Activated T-helper 1 cell treated with anti-CD3 and anti-CD28 coated beads, Interleukin-2, amount 50 U/mL, for 16 hours (primary cell): ENCODE results near the gene IFFO2.
A peak's percentile ranks its signal among the peaks of the same experiment; 100 is the strongest.

ENCODE experiments used
- DNase-seq, 2 donors: peaks; one replicate each; pipeline ENCODE4 v3.0.0-alpha.2; 2020; ENCODE audit warnings: low read depth in 1 of 2, low spot score in 1 of 2

The IFFO2 gene

DNA sequence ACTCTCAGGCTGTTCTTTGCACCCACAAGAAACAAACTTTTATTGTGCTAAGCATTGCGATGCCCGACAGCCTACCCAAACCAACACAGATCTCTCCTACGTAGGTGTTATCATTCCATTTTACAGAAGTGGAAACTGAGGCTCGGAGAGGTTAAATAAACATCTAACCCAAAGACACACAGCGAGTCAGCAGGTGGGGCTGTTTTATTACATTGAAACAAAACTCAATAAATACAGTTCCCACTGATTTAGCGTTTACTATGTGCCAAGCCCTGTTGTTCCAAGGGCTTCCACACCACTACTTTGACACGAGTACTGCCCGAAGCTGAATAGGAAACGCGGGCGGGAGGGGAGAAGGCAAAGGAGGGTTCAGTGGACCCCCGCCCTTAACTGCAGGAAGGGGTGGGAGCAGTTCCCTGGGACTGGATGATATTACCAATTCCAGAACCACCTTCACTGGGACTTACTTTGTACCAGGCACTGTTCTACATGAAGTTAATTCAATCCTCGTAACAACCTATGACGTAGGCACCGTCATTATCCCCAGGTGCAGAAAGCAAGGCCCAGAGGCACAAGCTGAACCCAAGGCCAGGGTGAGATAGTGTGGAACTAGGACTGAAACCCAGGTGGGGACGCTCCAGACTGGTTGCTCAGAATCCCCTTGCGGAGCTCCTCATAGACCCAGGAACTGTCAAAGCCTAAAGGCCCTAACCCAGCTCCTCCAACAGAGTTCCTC, 34.8 kb downstream of the IFFO2 start:
- no peak for DNase-seq

DNA sequence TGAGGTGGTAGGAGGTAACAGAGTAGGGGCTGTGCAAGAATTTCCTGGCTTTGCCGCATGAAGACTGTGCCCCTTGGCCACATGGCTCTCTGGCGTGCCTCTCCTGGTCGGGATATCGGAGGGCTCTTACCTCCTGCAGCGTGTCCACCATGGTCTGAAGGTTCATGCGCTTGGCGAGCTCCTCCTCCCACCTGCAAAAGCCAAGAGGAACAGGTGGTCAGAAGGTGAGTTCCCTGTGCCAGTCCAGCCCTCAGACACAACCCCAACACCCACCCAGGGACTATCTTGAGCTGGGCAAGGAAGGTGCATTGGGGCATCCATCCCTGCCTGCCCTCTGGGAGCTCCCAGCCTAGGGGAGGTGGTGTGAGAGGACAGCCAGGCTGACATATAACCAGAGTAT, 35.5 kb downstream of the IFFO2 start:
- DNase-seq: no peak

DNA sequence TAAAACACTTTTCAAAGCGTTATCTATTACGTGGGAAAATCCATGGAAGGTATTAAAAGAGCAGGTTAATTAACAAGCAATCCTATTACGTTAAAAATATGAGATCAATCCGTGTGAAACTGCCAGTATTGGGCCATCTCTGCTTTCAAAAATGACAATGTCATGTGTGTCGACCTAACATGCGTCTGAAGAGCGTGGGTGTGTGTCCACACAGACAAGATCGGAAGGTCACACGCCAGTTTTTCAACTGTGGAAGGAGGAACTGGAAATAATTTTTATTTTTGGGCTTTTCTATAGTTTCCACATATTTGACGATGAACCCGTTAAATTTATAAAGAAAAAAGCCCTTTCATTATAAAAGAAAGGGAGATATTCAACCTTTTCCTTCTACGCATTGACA, 36.5 kb downstream of the IFFO2 start:
- DNase-seq: no peak

DNA sequence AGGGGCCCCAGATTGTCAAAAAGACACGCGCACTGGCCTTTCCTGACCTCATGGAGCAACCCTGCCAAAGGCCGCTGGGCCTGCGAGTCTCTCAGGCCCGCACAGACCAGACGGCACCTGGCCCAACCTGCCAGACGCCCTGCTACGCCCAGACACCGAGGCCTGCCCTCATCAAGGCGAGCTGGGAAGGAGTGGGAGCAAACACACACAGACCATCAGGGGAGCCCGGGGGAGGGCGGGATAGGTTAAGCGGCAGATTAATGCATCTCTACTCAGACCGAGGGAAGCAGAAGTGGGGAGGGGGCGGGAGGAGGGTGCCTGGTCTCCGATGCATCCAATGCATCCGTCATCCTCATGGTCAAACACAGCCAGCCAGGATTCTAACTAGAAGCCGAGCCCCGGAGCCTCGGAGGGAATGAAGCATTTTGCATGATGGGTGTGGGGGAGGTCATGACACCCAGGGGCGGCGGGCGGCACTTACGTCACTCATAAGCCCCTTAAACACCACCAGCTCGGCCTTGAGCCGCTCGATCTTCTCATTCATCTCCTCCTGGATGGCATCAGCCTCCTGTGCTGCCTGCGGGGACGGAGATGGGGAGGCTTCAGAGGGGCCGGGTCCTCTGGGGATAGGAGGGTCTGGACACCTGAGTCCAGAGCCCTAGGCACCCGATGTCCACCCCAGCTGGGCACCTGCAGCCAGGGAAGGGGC, 37.1 kb downstream of the IFFO2 start:
- DNase-seq: no peak

DNA sequence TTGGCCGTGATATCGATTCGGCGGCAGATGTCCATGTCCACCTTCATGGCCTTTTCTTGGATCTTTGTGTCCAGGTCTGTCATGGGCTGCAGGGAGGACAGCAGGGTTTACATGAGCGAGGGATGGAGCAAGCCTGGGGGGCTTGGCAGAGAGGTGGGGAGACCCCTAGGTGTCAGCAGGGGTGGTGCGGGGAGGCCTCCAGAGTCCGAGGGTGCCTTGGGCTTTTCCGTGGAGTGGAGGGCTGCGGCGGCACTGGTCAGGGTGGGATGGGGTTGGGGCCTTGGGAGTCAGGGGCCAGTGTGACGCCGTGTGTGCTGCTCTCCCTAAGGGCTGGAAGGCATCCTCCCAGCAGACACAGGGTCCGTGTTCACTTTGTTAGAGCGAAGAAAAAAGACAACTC, 38.1 kb downstream of the IFFO2 start:
- DNase-seq: no peak

DNA sequence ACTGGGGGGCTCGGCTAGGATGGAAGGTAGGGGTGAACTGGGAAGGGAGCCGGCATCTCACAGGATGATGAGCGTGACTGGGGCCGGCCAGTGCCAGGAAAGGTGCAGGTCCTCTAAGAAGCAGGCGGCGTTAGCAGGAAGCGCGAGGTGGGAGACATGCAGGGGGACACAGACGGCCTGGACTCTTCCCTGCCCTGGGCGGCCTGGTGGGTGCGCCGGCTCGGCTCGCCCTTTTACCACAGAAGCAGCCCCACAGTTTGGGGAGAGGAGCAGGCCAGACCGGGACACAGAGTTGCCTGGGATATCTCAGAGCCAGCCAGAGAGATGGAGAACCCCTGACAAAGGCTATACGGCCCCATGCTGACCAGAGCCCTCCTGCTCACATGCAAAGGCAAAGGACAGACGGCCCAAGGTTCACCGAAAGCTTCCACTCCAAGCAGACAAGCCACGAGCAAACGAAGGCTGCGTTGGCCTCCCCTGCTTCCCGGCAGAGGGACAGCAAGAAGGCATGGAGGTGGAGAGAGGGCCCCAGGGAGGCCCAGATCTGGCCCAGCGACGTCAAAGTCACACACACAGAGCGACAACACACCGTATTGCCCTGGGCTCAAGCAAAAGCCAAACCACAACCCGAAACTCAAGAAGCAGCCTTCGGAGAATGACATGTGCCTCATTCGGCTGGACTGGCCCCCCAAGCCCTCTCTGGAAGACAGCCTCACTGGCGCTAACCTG, 39.2 kb downstream of the IFFO2 start:
- no peak for DNase-seq

DNA sequence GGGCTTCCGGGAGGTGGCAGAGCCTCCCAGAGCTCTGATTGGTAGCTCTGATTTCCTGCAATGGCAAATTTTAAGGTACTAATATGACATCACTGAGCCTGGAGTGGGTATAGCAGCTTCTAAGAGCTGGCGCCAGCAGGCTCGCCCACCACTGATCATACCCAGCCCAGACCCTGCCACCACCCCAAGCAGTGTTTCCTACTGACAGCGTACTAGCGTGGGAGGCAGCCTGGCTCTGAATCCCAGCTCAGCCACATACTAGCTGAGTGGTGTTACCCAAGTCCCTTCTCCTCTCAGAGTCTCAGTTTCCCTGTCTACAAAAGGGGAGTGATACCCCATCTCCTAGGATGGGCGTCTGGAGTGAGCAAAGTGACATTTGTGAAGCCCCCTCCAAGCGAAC, 41.1 kb downstream of the IFFO2 start:
- no peak for DNase-seq

DNA sequence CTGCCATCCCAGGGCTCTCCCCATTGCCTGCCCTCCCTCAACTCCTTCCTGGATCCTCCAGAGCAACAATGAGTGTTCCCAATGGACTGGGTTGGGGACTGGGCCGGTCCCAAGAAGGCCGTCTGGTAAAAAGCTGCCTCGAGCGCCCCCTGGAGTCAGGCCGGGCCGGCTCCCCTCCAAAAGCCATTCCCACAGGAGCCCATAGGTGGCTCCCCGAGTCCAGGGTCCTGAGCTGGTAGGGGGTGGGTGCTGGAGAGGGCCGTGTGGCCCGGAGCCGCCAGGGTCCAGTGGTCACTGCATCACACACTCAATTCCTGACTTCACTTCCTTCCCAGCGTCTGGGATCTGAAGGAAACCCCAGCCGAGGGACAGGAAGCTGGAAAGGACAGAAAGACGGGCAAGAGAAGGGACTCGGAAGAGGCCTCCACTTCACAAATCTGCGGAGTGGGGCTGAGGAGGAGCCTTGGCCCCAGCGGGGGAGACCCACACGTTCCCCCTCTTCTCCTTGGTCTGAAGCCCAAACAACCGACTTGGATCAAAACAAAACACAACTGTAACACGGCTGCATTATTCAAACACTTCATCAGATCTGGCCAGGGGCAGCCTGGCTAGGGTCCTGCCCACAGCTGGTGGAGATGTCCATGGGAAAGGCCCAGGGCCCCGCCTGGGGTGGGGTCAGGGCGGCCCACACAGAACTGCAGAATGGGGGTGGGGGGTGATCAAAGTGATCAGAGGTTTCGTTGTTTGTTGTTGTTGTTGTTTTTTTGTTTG, 43.2 kb downstream of the IFFO2 start:
- peak; percentile 54 to 58 for DNase-seq

DNA sequence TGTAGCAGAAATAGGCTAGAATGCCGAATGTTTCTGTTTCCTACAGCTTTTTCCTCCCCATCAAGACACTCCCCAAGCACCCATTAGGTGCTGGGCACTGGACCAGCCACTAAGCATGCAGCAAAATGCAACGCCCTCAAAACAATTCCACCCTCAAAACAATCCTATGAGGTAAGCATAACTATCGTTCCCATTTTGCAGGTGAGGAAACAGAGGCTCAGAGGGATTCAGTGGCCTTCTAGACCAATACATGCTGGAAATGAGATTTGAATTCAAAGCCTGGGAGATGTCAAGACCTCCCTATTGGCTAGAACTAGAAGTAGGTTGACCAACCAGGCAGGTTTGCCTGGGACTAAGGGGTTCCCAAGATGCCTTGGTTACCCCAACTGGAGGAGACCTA, 43.9 kb downstream of the IFFO2 start:
- DNase-seq: no peak

DNA sequence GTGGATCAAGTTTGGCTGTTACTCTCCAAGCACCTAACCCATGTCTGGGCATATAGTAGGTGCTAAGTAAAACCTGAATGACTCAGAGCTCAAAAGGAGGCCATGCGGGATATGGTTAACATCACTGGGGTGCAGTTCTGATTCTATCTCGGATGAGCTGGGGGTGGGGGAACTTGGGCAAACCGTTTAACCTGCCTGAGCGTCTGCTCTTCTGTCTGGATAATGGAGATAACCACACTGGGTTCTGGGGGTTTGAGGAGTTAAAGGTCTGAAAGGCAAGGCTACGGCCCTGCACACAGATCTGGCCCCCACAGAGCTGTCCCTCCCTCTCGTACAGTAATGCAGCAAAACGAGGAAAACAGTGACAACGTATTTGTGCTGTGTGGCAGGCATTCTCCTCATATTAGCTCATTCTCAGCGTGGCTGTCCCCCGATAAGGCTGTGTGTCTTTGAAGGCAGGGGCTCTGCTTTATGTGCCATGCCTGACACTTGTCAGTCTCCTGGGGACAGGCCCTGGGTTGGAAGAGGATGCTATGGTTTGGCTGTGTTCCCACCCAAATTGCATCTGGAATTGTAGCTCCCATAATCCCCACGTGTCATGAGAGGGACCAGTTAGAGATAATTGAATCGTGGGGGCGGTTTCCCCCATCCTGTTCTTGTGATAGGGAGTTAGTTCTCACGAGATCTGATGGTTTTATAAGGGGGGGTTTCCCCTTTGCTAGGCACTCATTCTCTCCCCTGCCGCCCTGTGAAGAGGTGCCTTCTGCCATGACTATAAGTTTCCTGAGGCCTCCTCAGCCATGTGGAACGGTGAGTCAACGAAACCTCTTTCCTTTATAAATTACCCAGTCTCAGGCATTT, 47.3 kb downstream of the IFFO2 start:
- DNase-seq: no peak

DNA sequence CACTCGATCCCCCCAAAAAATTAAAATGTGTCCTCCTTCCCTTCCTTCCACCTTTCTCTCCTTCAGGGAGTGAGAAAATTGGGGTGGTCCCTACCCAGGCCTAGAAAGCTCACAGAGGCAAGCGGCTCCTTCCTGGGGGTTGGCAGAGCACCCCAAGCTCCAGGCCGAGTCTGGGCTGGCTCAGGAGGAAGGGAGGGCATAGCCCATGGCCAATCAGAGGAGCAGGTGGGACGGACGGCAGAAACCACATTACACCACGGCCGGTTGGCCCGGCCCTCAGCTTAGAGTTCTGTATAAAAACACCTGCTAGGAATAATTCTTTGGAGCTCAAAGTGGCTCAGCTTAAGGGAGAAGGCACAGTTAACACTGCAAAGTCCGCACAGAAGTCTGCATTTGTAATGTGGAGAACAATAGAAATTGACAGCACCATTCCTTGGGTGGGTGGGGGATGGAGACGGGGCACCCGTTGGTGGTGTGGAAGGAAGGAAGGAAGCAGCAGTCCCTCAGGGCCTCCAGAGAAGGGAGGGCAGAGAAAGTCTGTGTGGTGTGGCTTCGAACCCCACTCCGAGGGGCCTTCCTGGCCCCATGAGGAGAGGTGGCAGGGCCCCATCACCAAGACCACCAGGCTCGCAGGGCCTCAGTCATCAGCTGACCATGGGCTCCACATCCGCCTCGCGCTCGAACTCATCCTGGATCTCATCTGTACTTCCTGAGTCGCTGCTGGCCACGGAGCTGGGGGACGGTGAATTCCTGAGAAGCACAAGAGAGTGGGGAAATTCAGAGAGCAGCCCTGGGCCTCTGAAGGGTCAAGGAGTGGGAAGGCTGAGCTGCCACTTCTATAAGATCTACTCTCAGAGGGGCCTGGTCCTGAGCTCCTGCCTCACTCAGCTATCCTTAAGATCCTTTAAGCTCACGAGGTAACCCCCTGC, 48.3 kb downstream of the IFFO2 start:
- DNase-seq: no peak

DNA sequence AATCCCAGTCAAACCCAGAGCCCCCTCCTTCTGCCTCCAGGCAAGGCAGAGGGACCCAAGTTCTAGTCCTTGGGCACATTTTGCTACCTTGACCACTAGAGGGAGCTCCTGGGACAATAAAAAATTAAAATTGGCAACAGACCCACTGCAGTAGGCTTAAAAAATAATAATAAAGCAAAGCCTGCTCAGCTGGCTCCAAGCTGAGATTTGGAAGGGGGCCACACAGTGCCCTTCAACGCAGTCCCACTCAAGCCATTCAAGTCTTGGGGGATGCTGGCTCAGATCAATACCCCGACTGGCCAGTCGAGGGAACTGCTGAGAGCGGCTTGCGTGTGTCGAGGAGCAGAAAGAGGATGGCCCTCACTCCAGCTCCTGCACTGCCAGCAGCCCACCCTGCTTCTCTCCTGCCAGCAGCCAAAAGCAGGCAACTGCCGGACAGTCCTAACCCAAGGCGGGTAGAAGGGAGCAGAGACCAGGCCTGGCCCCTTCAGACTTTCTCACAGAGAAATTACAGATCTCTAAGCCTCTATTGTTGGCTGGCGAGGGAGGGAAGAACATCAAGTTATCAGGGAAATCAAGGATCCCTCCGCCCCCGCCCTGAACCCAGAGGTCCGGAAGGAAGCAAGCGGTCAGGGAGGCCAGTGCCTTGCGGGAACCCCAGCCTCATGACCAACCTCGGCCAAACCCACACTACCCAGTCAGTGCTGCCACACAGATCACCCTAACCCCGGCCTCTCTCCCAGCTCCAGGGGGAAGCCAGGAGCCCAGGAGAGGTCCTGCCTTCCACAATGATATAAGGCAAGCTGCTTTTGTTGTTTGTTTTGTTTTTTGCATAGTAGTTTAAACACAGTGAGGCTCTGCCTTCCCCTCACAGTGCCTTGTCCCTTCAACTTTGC, 49.2 kb downstream of the IFFO2 start:
- peak in 1 of 2 donors; percentile 26 for DNase-seq

DNA sequence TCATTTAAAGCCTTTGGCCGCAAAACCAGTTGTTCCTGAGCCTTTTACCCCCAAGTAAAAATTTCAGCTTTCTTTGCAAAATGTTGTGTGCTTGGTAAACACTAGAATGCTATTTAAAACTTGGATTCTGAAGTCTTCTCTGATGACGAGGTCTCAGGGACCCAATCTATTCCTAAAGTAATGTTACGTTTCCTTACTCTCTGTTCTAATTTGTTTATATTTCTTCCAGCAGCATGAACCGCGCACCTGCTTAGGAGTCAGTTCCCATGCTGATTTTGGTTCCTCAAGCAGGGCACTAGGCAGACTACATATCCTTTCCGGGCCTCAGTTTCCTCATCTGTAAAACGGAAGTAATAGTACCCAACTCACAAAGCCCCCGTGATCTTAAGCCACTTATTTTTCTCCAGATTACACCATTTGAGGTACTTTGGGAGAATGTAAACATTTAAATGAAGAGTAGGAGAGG, 53.2 kb downstream of the IFFO2 start:
- DNase-seq: no peak

DNA sequence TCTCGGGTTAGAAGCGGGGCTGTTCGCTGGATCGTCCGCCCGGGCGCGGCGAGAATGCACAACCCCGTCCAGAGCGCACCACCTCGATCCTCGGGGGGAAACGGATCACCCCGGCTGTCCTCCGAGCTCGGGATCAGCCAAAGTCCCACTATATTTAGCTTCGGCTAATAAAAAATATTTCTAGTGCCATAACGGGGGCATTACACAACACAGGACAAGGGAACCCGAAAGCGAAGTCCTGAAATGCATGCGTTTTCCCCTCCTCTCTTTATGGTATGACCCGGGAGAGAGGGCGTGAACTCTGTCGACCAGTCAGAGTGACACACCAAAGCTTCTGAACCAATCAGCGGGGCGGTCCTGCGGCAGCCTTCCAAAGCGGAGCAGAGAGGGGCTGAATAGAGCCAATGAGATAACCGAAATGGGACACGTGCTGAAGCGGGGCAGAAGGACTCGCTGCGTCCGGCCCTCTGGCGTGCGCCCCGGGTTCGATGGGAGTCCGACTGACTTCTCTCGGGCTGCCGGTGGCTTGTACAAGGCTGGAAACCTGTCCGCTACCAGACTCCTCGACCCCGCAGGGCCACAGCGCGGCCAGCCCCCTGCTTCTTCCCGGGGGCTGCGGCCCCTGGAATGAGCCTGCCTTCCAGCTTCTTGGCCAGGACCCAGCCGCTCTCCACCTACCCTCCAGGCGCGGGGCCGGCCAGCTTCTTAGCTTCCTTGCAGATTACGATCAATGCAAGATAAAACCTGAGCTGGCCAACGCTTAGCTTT, 53.8 kb downstream of the IFFO2 start, which contains the start of gene ALDH4A1:
Gene ALDH4A1, minus strand, starts transcription at position 33 of the 768 bp plus-strand sequence. Its CDS starts 32 bp downstream, at position 1.
- DNase-seq: peak; percentile 85 to 86

DNA sequence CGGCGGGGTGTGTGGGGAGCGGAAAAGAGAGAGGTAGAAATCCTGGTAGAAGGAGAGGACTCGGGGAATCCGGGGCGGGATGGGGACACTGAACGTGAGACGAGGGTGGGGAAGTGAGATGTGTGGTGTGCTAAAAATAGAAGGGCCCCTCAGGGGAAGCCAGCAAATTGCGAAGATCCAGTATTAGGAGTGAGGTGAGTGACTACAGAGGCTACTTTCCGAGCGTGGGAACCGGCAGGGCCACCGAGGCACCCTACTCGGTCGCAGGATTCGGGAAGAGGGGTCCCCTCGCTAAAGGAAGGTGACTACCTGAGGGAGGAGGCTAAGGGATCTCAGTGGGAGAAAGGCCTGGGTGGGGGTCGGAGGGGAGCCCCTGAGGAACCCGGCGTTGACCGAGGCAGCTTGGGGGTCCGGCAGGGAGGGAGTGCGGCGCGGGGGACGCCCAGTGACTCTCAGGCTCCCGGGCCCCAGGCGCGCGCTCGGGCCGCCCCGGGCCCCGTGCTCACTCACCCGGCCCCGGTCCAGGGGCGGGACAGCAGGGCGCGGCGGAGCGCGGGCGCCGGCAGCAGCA, 54.4 kb downstream of the IFFO2 start:
- DNase-seq: no peak

DNA sequence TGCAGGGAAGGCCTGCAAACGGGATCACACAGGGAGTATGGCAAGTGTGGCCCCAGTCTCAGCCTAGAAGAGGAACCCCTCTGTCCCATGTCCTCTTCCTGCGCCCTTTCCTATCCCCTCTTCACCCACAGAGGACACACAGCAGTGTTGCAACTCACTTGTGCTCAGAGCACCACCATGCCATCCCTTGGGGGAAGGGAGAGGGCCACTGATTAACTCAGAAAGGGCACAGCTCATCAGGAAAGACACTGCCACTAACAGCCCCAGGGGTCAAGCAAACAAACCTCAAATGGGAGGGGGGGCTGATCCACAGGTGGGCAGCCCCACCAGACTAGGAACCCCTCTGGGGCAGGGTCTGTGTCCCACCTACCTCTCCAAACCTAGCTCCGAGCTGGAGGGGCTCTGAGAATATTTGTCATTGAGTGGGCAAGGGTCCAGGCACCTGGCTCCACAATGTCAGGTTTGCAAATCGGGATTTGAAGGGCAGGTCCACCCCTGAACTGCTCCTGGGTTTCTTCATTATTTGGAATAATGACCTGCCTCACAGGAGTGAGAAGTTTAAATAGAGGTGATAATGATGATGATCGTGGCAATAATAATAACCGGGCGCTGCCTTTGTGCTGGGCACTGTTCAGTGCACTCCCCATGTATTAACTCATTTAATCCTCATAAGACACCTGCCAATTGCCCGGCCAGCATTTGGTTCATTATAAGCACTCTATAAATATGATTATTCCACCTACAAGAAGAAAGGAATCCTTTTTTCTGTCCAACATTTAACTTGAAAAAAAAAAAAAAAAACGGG, 55.1 kb downstream of the IFFO2 start:
- DNase-seq: no peak
